GM23248 (cell line): ENCODE data around the gene ZDHHC14.

Source experiments
- EZH2 ChIP-seq: fragments of 200-600 bp; sonication (generic); IDR thresholded peaks from 2 replicates; pipeline ENCODE4 v1.6.1; 2018; ENCODE audit warnings: antibody characterized with exemption, mild to moderate bottlenecking; ENCODE audit not compliant: insufficient read depth, poor library complexity, severe bottlenecking
- EZH2phosphoT487 ChIP-seq: fragments of 200-600 bp; sonication (generic); IDR thresholded peaks from 2 replicates; pipeline ENCODE4 v1.6.1; 2018; ENCODE audit warnings: antibody characterized with exemption, moderate library complexity, mild to moderate bottlenecking, low read depth; ENCODE audit not compliant: insufficient read depth

DNA sequence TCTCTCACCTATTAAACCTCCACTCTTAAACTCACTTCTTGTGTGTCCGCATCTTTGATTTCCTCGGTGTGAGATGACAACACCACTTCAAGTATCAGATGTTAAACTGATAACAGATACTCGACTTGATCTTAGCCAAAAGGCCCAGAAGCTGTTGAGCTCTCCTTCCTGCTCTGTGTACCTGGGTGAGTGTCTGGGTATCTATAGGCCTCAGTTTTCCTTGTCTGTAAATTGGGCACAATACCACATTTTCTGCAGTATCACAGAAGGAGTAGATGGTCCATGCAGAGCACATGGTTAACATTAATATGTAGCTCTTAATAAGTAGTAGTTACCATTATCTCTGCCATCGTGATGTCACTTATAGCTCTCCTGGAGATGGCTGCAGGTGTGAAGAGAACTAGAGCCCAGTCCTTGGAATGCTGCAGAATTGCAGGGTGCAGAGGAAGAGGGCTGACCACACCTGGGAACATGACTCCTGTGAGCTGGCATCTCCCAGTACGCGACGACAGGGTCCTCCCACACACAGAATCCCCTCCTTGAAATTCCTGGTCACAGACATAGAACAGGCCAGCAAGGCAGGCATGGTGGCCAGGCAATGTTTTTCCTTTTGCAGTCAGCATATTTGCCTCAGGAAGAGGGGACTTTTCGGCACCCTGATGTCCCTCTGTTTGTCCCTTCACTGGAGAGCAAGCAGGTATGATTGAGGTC lies 331.8 kb downstream of the ZDHHC14 start:
- no peak for TF ChIP-seq EZH2
- TF ChIP-seq EZH2phosphoT487: no peak
